Measurements from ENCODE around the gene SLC9A9. TPM values are rescaled to one million over a fixed set of nuclear protein-coding genes. Genes with fewer than 3 reads are reported as not detected.
A peak's percentile ranks its signal among the peaks of the same experiment; 100 is the strongest.

Gene SLC9A9
- total and polyA plus RNA-seq, 10 donors, result 10.8 to 58.2 (median 44.7) TPM

GRCh38 chr3:143430568-143430967, 417.7 kb downstream of the SLC9A9 start:
- Histone ChIP-seq H3K9me3 (no peaks in the 10 kb centered on the region), H3K36me3 (no peaks in the 10 kb centered on the region), H3K4me1 (peaks cover 0 to 45% (median 4%) of the 10 kb centered on the region in 6 donors), H3K27me3 (replicated peaks in 1 of 7) (no peaks in the 10 kb centered on the region), H3K27ac (peak overlapping the region in 1 of 8 donors; percentile 16), H3K4me3 (no peak overlapping the region)
- 96 to 100% (median 100%) methylated on average over 1 of the region's 1 CpG for WGBS, 5 donors
- intact Hi-C loops (cut with DNase I; ENCODE audit: low total_unique reads), result no loop called here
- DNase-seq, result no peak
- no peak for TF ChIP-seq POLR2AphosphoS5 (IDR thresholded peaks at IDR 0.05)
- no peak for TF ChIP-seq CTCF (IDR thresholded peaks at IDR 0.05 in 8 of 11, conservative IDR thresholded peaks at IDR 0.05 in 3 of 11)
- no peak for TF ChIP-seq POLR2A (IDR thresholded peaks at IDR 0.05)

GRCh38 chr3:143429628-143430514, 418.4 kb downstream of the SLC9A9 start:
- no peaks in the 10 kb centered on the region for H3K36me3 ChIP-seq
- WGBS, 5 donors, result 83 to 91% (median 86%) methylated on average over 4 to 5 of the region's 5 CpGs
- no peak for TF ChIP-seq CTCF (IDR thresholded peaks at IDR 0.05 in 8 of 11, conservative IDR thresholded peaks at IDR 0.05 in 3 of 11)
- no peak for TF ChIP-seq POLR2A (IDR thresholded peaks at IDR 0.05)
- TF ChIP-seq POLR2AphosphoS5 (IDR thresholded peaks at IDR 0.05), result no peak
- DNase-seq, result no peak
- H3K9me3 ChIP-seq, result no peaks in the 10 kb centered on the region
- peaks cover 0 to 47% (median 4%) of the 10 kb centered on the region in 6 donors for H3K4me1 ChIP-seq
- H3K27ac ChIP-seq, result peak overlapping the region in 1 of 8 donors; percentile 16
- no peak overlapping the region for H3K4me3 ChIP-seq
- H3K27me3 ChIP-seq (replicated peaks in 1 of 7), result no peaks in the 10 kb centered on the region
- intact Hi-C loops (cut with DNase I; ENCODE audit: low total_unique reads), result no loop called here

- Histone ChIP-seq H3K4me3 (no peak overlapping the region), H3K36me3 (no peaks in the 10 kb centered on the region), H3K27me3 (replicated peaks in 1 of 7) (no peaks in the 10 kb centered on the region), H3K27ac (peak overlapping the region in 1 of 8 donors; percentile 25), H3K4me1 (peaks cover 0 to 63% (median 7%) of the 10 kb centered on the region in 6 donors), H3K9me3 (no peaks in the 10 kb centered on the region)
- TF ChIP-seq CTCF (IDR thresholded peaks at IDR 0.05 in 8 of 11, conservative IDR thresholded peaks at IDR 0.05 in 3 of 11), result no peak
- TF ChIP-seq POLR2A (IDR thresholded peaks at IDR 0.05), result no peak
- no peak for TF ChIP-seq POLR2AphosphoS5 (IDR thresholded peaks at IDR 0.05)
- WGBS, 5 donors, result 74 to 84% (median 82%) methylated on average over 1 of the region's 1 CpG
- no peak for DNase-seq
- intact Hi-C loops (cut with DNase I; ENCODE audit: low total_unique reads), result no loop called here
These were observed 420.0 kb downstream of the SLC9A9 start for GRCh38 chr3:143428294-143428693.

- Histone ChIP-seq H3K4me1 (peaks cover 0 to 63% (median 7%) of the 10 kb centered on the region in 6 donors), H3K4me3 (no peak overlapping the region), H3K27ac (no peak overlapping the region), H3K9me3 (no peaks in the 10 kb centered on the region), H3K27me3 (replicated peaks in 1 of 7) (no peaks in the 10 kb centered on the region), H3K36me3 (no peaks in the 10 kb centered on the region)
- DNase-seq, result no peak
- 51 to 84% (median 55%) methylated on average over 1 of the region's 1 CpG for WGBS, 5 donors
- intact Hi-C loops (cut with DNase I; ENCODE audit: low total_unique reads), result no loop called here
- TF ChIP-seq POLR2A (IDR thresholded peaks at IDR 0.05) (no peak), POLR2AphosphoS5 (IDR thresholded peaks at IDR 0.05) (no peak), CTCF (IDR thresholded peaks at IDR 0.05 in 8 of 11, conservative IDR thresholded peaks at IDR 0.05 in 3 of 11) (no peak)
These were observed 420.6 kb downstream of the SLC9A9 start for GRCh38 chr3:143427631-143428030.
